ENCODE results near the gene NFYC. TPM values are rescaled to one million over a fixed set of nuclear protein-coding genes. Genes with fewer than 3 reads are reported as not detected.
"Not testable (repeated sequence)": the region's sequence is repeated elsewhere in the genome, so short reads cannot be mapped to it uniquely, and the experiment has no call there.

The NFYC gene
- total and polyA plus RNA-seq, 2 experiments from 2014 or later, result 23.7 to 28.3 TPM

GRCh38 chr1:40722622-40723021 is 31.1 kb downstream of the NFYC start:
- no peaks in the 10 kb centered on the region for H3K9me2 ChIP-seq (ENCODE audit: insufficient read depth)
- in situ Hi-C loops (cut with MboI), result no loop called here
- H3K9me3 ChIP-seq (ENCODE audit: low read depth), result no peaks in the 10 kb centered on the region
- H3K4me1 ChIP-seq (ENCODE audit: insufficient read depth), result peaks cover under 1% of the 10 kb centered on the region; the same call in 1 of the 2 replicates
- no peak overlapping the region for H2AFZ ChIP-seq
- H3K4me2 ChIP-seq (ENCODE audit: unreplicated experiment), result no peak overlapping the region
- no peaks in the 10 kb centered on the region for H3K27me3 ChIP-seq (replicated peaks; ENCODE audit: insufficient read depth)
- WGBS, 2 experiments (ENCODE audit: low coverage in 1 of 2, low lambda C conversion rate in 2 of 2, missing lambda C conversion rate in 2 of 2), result 94 to 98% methylated on average over 3 of the region's 3 CpGs
- no peaks in the 10 kb centered on the region for H3F3A ChIP-seq (ENCODE audit: insufficient read depth)
- H3K4me3 ChIP-seq, result no peak overlapping the region
- TF ChIP-seq EZH2 (IDR thresholded peaks at IDR 0.05; ENCODE audit: insufficient read depth, poor library complexity, severe bottlenecking) (no peak), EZH2phosphoT487 (IDR thresholded peaks at IDR 0.05; ENCODE audit: insufficient read depth, low read depth) (no peak)
- H3K9ac ChIP-seq, result no peak overlapping the region
- H3K27ac ChIP-seq, result no peak overlapping the region
- peaks cover 90% of the 10 kb centered on the region for H3K79me2 ChIP-seq (ENCODE audit: insufficient read depth)
- no peak for DNase-seq
- H3K36me3 ChIP-seq (ENCODE audit: low read depth), result no peaks in the 10 kb centered on the region
- 0 out of 2 replicates have a peak, but pooled peaks cover 3% of the 10 kb centered on the region for H4K20me1 ChIP-seq (ENCODE audit: insufficient read depth)

GRCh38 chr1:40723196-40723955 is 31.9 kb downstream of the NFYC start:
- TF ChIP-seq EZH2phosphoT487 (IDR thresholded peaks at IDR 0.05; ENCODE audit: insufficient read depth, low read depth), result no peak
- no peak for TF ChIP-seq EZH2 (IDR thresholded peaks at IDR 0.05; ENCODE audit: insufficient read depth, poor library complexity, severe bottlenecking)
- WGBS, 2 experiments (ENCODE audit: low coverage in 1 of 2, low lambda C conversion rate in 2 of 2, missing lambda C conversion rate in 2 of 2), result 81 to 87% methylated on average over 8 of the region's 8 CpGs
- no peaks in the 10 kb centered on the region for H3K9me2 ChIP-seq (ENCODE audit: insufficient read depth)
- H4K20me1 ChIP-seq (ENCODE audit: insufficient read depth), result 0 out of 2 replicates have a peak, but pooled peaks cover 3% of the 10 kb centered on the region
- no peak overlapping the region for H3K27ac ChIP-seq
- H3K79me2 ChIP-seq (ENCODE audit: insufficient read depth), result peaks cover 90% of the 10 kb centered on the region
- H3F3A ChIP-seq (ENCODE audit: insufficient read depth), result no peaks in the 10 kb centered on the region
- no peaks in the 10 kb centered on the region for H3K9me3 ChIP-seq (ENCODE audit: low read depth)
- H3K9ac ChIP-seq, result no peak overlapping the region
- DNase-seq, result no peak
- no peak overlapping the region for H3K4me2 ChIP-seq (ENCODE audit: unreplicated experiment)
- H3K27me3 ChIP-seq (replicated peaks; ENCODE audit: insufficient read depth), result no peaks in the 10 kb centered on the region
- H2AFZ ChIP-seq, result no peak overlapping the region
- H3K4me1 ChIP-seq (ENCODE audit: insufficient read depth), result peaks cover 4% of the 10 kb centered on the region; the same call in 1 of the 2 replicates
- in situ Hi-C loops (cut with MboI), result no loop called here
- H3K36me3 ChIP-seq (ENCODE audit: low read depth), result no peaks in the 10 kb centered on the region
- no peak overlapping the region for H3K4me3 ChIP-seq

GRCh38 chr1:40727662-40728061 is 36.2 kb downstream of the NFYC start:
- H3K4me2 ChIP-seq (ENCODE audit: unreplicated experiment); H4K20me1 ChIP-seq (ENCODE audit: insufficient read depth); H3K9me3 ChIP-seq (ENCODE audit: low read depth); H2AFZ ChIP-seq; H3K36me3 ChIP-seq (ENCODE audit: low read depth); H3K4me3 ChIP-seq; H3K27me3 ChIP-seq (replicated peaks; ENCODE audit: insufficient read depth); H3K9ac ChIP-seq; H3K4me1 ChIP-seq (ENCODE audit: insufficient read depth); H3K9me2 ChIP-seq (ENCODE audit: insufficient read depth); in situ Hi-C loops (cut with MboI); H3F3A ChIP-seq (ENCODE audit: insufficient read depth): not testable (repeated sequence)
- Histone ChIP-seq H3K27ac (peak overlapping the region; percentile 32; the same call in 1 of the 2 replicates), H3K79me2 (ENCODE audit: insufficient read depth) (peaks cover 92% of the 10 kb centered on the region)
- WGBS, 2 experiments (ENCODE audit: low coverage in 1 of 2, low lambda C conversion rate in 2 of 2, missing lambda C conversion rate in 2 of 2), result 78 to 81% methylated on average over 9 of the region's 9 CpGs
- peak; percentile 58 for DNase-seq

DNA sequence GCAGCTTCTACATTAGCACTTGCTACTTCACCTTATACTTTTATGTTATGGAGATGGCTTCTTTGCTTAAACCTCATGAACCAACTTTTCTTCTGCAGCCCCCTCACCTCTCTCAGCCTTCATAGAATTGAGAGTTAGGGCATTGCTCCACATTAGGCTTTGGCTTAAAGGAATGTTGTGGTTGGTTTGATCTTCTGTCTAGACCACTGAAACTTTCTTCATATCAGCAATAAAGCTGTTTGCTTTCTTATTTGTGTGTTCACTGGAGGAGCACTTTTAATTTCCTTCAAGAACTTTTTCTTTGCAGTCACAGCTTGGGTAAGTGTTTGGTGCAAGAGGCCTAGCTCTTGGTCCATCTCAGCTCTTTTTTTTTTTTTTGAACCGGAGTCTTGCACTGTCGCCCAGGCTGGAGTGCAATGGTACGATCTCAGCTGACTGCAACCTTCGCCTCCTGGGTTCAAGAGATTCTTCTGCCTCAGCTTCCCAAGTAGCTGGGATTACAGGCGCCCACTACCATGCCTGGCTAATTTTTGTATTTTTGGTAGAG is 37.9 kb downstream of the NFYC start:
- H3K4me3 ChIP-seq, result not testable (repeated sequence)

More for the DNA sequence above, 37.9 kb downstream of the NFYC start:
- H4K20me1 ChIP-seq (ENCODE audit: insufficient read depth); DNase-seq; H3F3A ChIP-seq (ENCODE audit: insufficient read depth); H3K4me2 ChIP-seq (ENCODE audit: unreplicated experiment); H3K27ac ChIP-seq; H3K9me2 ChIP-seq (ENCODE audit: insufficient read depth); in situ Hi-C loops (cut with MboI); H3K27me3 ChIP-seq (replicated peaks; ENCODE audit: insufficient read depth); H3K36me3 ChIP-seq (ENCODE audit: low read depth); H3K4me1 ChIP-seq (ENCODE audit: insufficient read depth); H3K9ac ChIP-seq; H2AFZ ChIP-seq; H3K9me3 ChIP-seq (ENCODE audit: low read depth): not testable (repeated sequence)
- H3K79me2 ChIP-seq (ENCODE audit: insufficient read depth), result peaks cover 97% of the 10 kb centered on the region
- 95 to 99% methylated on average over 5 of the region's 5 CpGs for WGBS, 2 experiments (ENCODE audit: low coverage in 1 of 2, low lambda C conversion rate in 2 of 2, missing lambda C conversion rate in 2 of 2)
